GM10266 (cell line): ENCODE data around the gene FBXO45.
"Not testable (repeated sequence)": the region's sequence is repeated elsewhere in the genome, so short reads cannot be mapped to it uniquely, and the experiment has no call there.

Experiments used
- DNase-seq: peaks from one replicate; pipeline ENCODE4 v3.0.0; 2012; ENCODE audit errors: extremely low spot score
- TF ChIP-seq, protein P1 (sequence below): IDR thresholded peaks from 2 replicates; pipeline ENCODE4 v1.5.1; 2012; ENCODE audit warnings: mild to moderate bottlenecking, low read depth; ENCODE audit not compliant: control insufficient read depth, insufficient read depth; ENCODE audit errors: missing control alignments

The FBXO45 gene

DNA sequence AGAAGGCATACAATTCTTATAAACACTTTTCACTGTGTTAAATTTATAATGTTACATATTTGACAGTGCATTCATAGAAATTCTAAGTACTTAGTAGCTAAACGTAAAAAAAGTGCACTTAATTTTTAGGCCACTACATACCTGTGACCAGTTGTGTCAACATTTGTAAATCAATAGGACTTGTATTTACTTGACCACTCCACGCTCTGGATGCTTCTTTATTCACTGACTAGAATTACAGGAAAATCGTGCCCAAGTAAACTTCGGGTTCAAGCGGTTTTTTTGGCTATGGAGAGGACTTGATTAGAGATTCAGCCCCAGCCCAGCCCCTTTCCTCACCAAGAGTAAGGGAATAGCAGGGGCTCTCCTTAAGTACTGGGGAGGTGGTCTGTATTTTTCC is 21.9 kb upstream of the FBXO45 start:
- TF ChIP-seq, protein P1, sequence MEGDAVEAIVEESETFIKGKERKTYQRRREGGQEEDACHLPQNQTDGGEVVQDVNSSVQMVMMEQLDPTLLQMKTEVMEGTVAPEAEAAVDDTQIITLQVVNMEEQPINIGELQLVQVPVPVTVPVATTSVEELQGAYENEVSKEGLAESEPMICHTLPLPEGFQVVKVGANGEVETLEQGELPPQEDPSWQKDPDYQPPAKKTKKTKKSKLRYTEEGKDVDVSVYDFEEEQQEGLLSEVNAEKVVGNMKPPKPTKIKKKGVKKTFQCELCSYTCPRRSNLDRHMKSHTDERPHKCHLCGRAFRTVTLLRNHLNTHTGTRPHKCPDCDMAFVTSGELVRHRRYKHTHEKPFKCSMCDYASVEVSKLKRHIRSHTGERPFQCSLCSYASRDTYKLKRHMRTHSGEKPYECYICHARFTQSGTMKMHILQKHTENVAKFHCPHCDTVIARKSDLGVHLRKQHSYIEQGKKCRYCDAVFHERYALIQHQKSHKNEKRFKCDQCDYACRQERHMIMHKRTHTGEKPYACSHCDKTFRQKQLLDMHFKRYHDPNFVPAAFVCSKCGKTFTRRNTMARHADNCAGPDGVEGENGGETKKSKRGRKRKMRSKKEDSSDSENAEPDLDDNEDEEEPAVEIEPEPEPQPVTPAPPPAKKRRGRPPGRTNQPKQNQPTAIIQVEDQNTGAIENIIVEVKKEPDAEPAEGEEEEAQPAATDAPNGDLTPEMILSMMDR = no peak
- no peak for DNase-seq

DNA sequence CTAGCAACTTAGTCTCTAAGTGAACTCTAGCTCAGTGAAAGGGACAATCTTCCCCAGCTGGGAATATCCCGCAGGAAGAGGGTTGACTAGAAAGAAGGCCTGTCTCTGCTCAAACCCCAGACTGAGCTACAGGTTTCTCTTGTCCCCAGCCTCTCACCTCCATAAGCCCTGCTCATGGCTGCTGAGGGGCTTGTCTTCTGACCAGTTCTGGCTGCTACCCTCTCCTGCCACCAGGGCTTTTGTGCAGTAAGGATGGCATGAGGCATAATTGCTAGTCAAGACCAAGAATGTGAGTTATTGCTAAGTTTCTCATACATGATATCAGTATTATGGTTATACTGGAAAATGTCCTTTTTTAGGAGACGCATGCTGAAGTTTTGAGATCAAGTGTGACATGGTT is 21.4 kb upstream of the FBXO45 start:
- DNase-seq = no peak
- TF ChIP-seq, protein P1 = no peak

DNA sequence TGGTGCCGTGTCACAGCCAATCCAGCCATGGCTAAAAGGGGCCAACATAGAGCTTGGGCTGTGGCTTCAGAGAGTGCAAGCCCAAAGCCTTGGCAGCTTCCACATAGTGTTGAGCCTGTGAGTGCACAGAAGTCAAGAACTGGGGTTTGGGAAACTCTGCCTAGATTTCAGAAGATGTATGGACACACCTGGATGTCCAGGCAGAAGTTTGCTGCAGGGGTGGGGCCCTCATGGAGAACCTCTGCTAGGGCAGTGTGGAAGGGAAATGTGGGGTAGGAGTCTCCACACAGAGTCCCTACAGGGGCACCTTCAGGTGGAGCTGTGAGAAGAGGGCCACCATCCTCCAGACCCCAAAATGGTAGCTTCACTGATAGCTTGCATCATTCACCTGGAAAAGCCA is 19.1 kb upstream of the FBXO45 start:
- not testable (repeated sequence) for DNase-seq

DNA sequence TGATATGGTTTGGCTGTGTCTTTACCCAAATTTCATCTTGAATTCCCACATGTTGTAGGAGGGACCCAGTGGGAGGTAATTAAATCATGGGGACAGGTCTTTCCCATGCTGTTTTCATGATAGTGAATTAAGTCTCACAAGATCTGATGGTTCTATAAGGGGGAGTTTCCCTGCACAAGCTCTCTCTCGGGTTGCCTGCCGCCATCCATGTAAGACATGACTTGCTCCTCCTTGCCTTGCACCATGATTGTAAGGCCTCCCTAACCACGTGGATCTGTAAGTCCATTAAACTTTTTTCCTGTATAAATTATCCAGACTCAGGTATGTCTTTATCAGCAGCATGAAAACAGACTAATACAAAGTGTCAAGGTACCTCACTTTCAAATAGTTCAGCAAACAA is 18.3 kb upstream of the FBXO45 start:
- not testable (repeated sequence) for DNase-seq

DNA sequence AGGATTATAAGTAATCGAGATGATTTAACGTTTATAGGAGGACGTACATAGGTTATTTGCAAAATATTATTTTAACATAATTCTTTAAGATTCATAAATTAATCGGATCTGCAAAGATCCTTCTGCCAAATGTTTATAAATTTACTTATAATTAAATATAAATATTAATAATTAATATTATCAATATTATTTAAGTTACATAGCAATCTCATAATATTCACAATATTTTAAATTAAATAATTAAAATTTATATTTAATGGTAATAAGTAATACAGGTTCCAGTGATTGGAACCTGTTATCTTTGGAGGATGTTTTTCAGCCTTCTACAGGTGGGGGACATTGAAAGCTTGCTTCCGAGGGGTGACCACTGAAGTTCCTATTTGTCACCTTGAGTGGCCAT is 16.2 kb upstream of the FBXO45 start:
- TF ChIP-seq, protein P1 = no peak
- DNase-seq = no peak

DNA sequence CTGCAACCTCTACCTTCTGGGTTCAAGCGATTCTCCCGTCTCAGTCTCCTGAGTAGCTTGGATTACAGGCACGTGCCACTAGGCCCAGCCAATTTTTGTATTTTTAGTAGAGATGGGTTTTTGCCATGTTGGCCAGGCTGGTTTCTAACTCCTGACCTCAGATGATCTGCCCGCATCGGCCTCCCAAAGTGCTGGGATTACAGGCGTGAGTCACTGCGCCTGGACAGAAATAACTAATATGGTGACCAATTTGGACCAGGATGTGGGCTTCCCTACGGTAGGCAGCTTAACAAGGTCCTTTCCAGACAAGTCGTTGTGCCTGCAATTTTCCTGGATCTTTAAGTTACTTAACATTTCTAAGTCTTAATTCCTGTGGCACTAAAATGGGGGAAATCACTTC is 14.9 kb upstream of the FBXO45 start:
- DNase-seq = no peak
- TF ChIP-seq, protein P1 = no peak

DNA sequence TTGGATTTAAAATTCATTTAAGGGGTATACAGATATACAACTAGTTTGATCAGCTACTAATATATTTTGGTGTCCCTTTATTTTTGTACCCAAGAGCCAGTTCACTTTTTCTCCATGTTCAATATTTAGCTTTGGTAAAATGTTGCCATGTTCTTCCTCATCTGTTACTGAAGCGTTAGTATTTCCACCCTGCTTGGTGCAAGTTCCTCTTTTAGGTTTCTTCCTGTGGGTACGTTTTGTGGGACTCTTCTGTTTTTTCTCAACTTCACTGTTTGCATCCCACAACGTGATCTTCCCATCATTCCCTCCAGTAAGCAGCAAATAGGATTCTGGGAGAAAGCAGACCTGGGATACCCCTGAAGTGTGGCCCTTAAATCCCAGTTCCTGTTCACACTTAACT is 14.3 kb upstream of the FBXO45 start:
- DNase-seq = no peak
- TF ChIP-seq, protein P1 = no peak

DNA sequence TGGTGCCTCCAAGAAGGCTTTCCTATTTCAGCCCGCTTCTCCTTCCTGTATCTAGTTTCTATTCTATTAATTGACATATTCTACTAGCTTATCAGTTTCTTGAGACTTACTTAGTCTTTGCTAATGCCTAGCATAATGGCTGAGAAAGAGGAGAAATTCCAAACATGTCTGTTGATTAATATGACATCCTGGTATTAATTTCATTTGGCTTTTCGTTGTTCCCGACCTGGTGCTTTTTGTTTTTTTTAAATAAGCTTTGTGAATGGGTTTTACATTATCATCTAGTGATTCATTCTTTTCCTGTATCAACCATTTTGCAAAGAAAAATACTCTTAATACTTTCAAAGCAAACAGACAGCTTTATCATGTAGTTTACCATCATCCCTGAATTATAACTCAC is 13.2 kb upstream of the FBXO45 start:
- DNase-seq = no peak
- TF ChIP-seq, protein P1 = no peak

DNA sequence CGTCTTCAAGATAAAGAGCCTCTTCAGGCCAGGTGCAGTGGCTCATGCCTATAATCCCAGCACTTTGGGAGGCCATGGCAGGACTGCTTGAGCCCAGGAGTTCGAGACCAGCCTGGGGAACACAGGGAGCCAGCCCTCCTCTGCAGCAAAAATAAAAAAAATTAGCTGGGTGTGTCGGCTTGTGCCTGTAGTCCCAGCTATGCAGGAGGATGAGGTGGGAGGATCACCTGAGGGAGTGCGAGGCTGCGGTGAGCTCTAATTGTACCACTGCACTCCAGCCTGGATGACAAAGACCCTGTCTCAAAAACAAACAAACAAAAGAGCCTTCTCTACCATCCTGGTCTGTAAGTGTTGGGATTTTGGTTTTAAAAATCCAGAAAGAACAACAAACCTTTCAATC is 11.2 kb upstream of the FBXO45 start:
- no peak for DNase-seq
- TF ChIP-seq, protein P1 = no peak
